Measurements from ENCODE around the gene GCC2.
"Not testable (repeated sequence)": the region's sequence is repeated elsewhere in the genome, so short reads cannot be mapped to it uniquely, and the experiment has no call there.

The GCC2 gene

GRCh38 chr2:108534584-108535356 lies 85.8 kb downstream of the GCC2 start:
- Mint-ChIP-seq H3K4me1 (peaks cover 45% of the 10 kb centered on the region), H3K4me3 (peak overlapping the region; percentile 84 to 86)

GRCh38 chr2:108535357-108535631 lies 86.3 kb downstream of the GCC2 start:
- no peak for DNase-seq
- no peak for ATAC-seq
- no peaks in the 10 kb centered on the region for H3K27me3 Mint-ChIP-seq
- peaks cover 45% of the 10 kb centered on the region for H3K4me1 Mint-ChIP-seq
- H3K27ac Mint-ChIP-seq, result no peak overlapping the region
- no peaks in the 10 kb centered on the region for H3K9me3 Mint-ChIP-seq
- H3K4me3 Mint-ChIP-seq, result peak overlapping the region; percentile 84 to 85

More at GRCh38 chr2:108534584-108535356, 85.8 kb downstream of the GCC2 start:
- Mint-ChIP-seq H3K9me3 (no peaks in the 10 kb centered on the region), H3K27ac (peak overlapping the region; percentile 90 to 92), H3K27me3 (no peaks in the 10 kb centered on the region)
- ATAC-seq, result peak; percentile 61
- peak in 1 of 2 donors; percentile 47 for DNase-seq

- Mint-ChIP-seq H3K27ac (no peak overlapping the region), H3K9me3 (no peaks in the 10 kb centered on the region), H3K27me3 (no peaks in the 10 kb centered on the region), H3K4me3 (peak overlapping the region; percentile 46 to 54), H3K4me1 (peaks cover 39% of the 10 kb centered on the region)
- no peak for ATAC-seq
- no peak for DNase-seq
Observed at GRCh38 chr2:108536133-108536780, 87.3 kb downstream of the GCC2 start.

GRCh38 chr2:108536911-108537310 lies 87.9 kb downstream of the GCC2 start:
- Mint-ChIP-seq H3K9me3 (no peaks in the 10 kb centered on the region), H3K27ac (no peak overlapping the region), H3K4me1 (peaks cover 37% of the 10 kb centered on the region), H3K27me3 (no peaks in the 10 kb centered on the region), H3K4me3 (no peak overlapping the region)
- DNase-seq (no peak), ATAC-seq (no peak)

- ATAC-seq (no peak), DNase-seq (no peak)
- Mint-ChIP-seq H3K4me1 (peaks cover 33% of the 10 kb centered on the region), H3K27ac (no peak overlapping the region), H3K27me3 (no peaks in the 10 kb centered on the region), H3K4me3 (no peak overlapping the region), H3K9me3 (no peaks in the 10 kb centered on the region)
Observed at GRCh38 chr2:108538000-108538625, 89.1 kb downstream of the GCC2 start.

GRCh38 chr2:108541451-108541850 lies 92.4 kb downstream of the GCC2 start:
- Mint-ChIP-seq H3K9me3 (no peaks in the 10 kb centered on the region), H3K27ac (no peak overlapping the region), H3K27me3 (no peaks in the 10 kb centered on the region), H3K4me3 (no peak overlapping the region), H3K4me1 (peaks cover 16% of the 10 kb centered on the region)
- DNase-seq, result no peak
- ATAC-seq, result no peak

- no peak overlapping the region for H3K4me3 Mint-ChIP-seq
- DNase-seq, result no peak
- no peaks in the 10 kb centered on the region for H3K9me3 Mint-ChIP-seq
- no peak overlapping the region for H3K27ac Mint-ChIP-seq
- ATAC-seq, result no peak
- no peaks in the 10 kb centered on the region for H3K27me3 Mint-ChIP-seq
- H3K4me1 Mint-ChIP-seq, result peaks cover 18% of the 10 kb centered on the region
Observed at GRCh38 chr2:108542071-108542470, 93.1 kb downstream of the GCC2 start.

- Mint-ChIP-seq H3K4me3 (no peak overlapping the region), H3K9me3 (no peaks in the 10 kb centered on the region), H3K4me1 (peaks cover 15% of the 10 kb centered on the region), H3K27ac (no peak overlapping the region), H3K27me3 (no peaks in the 10 kb centered on the region)
- ATAC-seq (no peak), DNase-seq (no peak)
Observed at GRCh38 chr2:108547606-108548005, 98.6 kb downstream of the GCC2 start.

- no peaks in the 10 kb centered on the region for H3K27me3 Mint-ChIP-seq
- no peak overlapping the region for H3K27ac Mint-ChIP-seq
- peaks cover 15% of the 10 kb centered on the region for H3K4me1 Mint-ChIP-seq
- no peaks in the 10 kb centered on the region for H3K9me3 Mint-ChIP-seq
- H3K4me3 Mint-ChIP-seq, result no peak overlapping the region
- ATAC-seq (no peak), DNase-seq (no peak)
Observed at GRCh38 chr2:108548208-108549003, 99.4 kb downstream of the GCC2 start.

GRCh38 chr2:108552566-108552965 lies 103.6 kb downstream of the GCC2 start:
- DNase-seq (no peak), ATAC-seq (no peak)
- H3K27ac Mint-ChIP-seq, result no peak overlapping the region
- no peaks in the 10 kb centered on the region for H3K9me3 Mint-ChIP-seq
- peaks cover 11% of the 10 kb centered on the region for H3K4me1 Mint-ChIP-seq
- H3K4me3 Mint-ChIP-seq, result no peak overlapping the region
- no peaks in the 10 kb centered on the region for H3K27me3 Mint-ChIP-seq

- no peak overlapping the region for H3K27ac Mint-ChIP-seq
- peaks cover 5% of the 10 kb centered on the region for H3K4me1 Mint-ChIP-seq
- no peaks in the 10 kb centered on the region for H3K27me3 Mint-ChIP-seq
- DNase-seq (no peak), ATAC-seq (no peak)
- no peak overlapping the region for H3K4me3 Mint-ChIP-seq
- no peaks in the 10 kb centered on the region for H3K9me3 Mint-ChIP-seq
Observed at GRCh38 chr2:108553209-108553919, 104.4 kb downstream of the GCC2 start.

- no peaks in the 10 kb centered on the region for H3K9me3 Mint-ChIP-seq
- no peaks in the 10 kb centered on the region for H3K27me3 Mint-ChIP-seq
- ATAC-seq, result no peak
- no peak overlapping the region for H3K4me3 Mint-ChIP-seq
- H3K27ac Mint-ChIP-seq, result no peak overlapping the region
- no peak for DNase-seq
- H3K4me1 Mint-ChIP-seq, result peaks cover 5% of the 10 kb centered on the region
Observed at GRCh38 chr2:108554528-108554927, 105.5 kb downstream of the GCC2 start.

GRCh38 chr2:108555572-108555971 lies 106.6 kb downstream of the GCC2 start:
- H3K27ac Mint-ChIP-seq, result no peak overlapping the region
- no peaks in the 10 kb centered on the region for H3K9me3 Mint-ChIP-seq
- DNase-seq (no peak), ATAC-seq (no peak)
- H3K4me3 Mint-ChIP-seq, result no peak overlapping the region
- no peaks in the 10 kb centered on the region for H3K27me3 Mint-ChIP-seq
- H3K4me1 Mint-ChIP-seq, result peaks cover 5% of the 10 kb centered on the region

GRCh38 chr2:108556581-108556980 lies 107.6 kb downstream of the GCC2 start:
- not testable (repeated sequence) for H3K27me3 Mint-ChIP-seq, DNase-seq, H3K9me3 Mint-ChIP-seq, H3K4me1 Mint-ChIP-seq, H3K27ac Mint-ChIP-seq, H3K4me3 Mint-ChIP-seq, ATAC-seq
